OCI-LY1 (cell line): ENCODE data around the gene CHCHD6.

ENCODE experiments used
- H2AFZ ChIP-seq: fragments of 200-600 bp; sonication (generic), shearing (Covaris generic); 2 replicates; pipeline ENCODE4 v1.6.0; 2014; ENCODE audit warnings: antibody characterized with exemption, mild to moderate bottlenecking, low read length
- H3F3A ChIP-seq: fragments of 200-600 bp; sonication (generic), shearing (Covaris generic); 2 replicates; pipeline ENCODE4 v1.6.0; 2014; ENCODE audit warnings: mild to moderate bottlenecking, antibody characterized with exemption, low read length, moderate library complexity; ENCODE audit not compliant: insufficient read depth
- H3K27ac ChIP-seq: fragments of 200-600 bp; sonication (generic); 2 replicates; pipeline ENCODE4 v1.5.1; 2014; ENCODE audit warnings: low read length, mixed run types, mild to moderate bottlenecking, low read depth; ENCODE audit not compliant: poor library complexity, severe bottlenecking
- H3K27me3 ChIP-seq: fragments of 200-600 bp; sonication (generic); 2 replicates; pipeline ENCODE4 v1.6.0; 2014; ENCODE audit warnings: antibody characterized with exemption, mild to moderate bottlenecking, low read length, moderate library complexity; ENCODE audit not compliant: insufficient read depth
- H3K36me3 ChIP-seq: fragments of 200-600 bp; sonication (generic); 2 replicates; pipeline ENCODE4 v1.6.1; 2014; ENCODE audit warnings: mild to moderate bottlenecking, antibody characterized with exemption, low read length, moderate library complexity, mixed read lengths; ENCODE audit not compliant: insufficient read depth
- H3K4me1 ChIP-seq: fragments of 200-600 bp; sonication (generic); 2 replicates; pipeline ENCODE4 v1.5.1; 2014; ENCODE audit warnings: mild to moderate bottlenecking, low read length, moderate library complexity; ENCODE audit not compliant: insufficient read depth, severe bottlenecking
- H3K4me2 ChIP-seq: fragments of 200-600 bp; sonication (generic), shearing (Covaris generic); 2 replicates; pipeline ENCODE4 v1.6.1; 2014; ENCODE audit warnings: low read length
- H3K4me3 ChIP-seq: fragments of 200-600 bp; sonication (generic); 2 replicates; pipeline ENCODE4 v1.5.1; 2014; ENCODE audit warnings: low read length, low read depth, mild to moderate bottlenecking, mixed read lengths; ENCODE audit not compliant: poor library complexity, severe bottlenecking
- H3K79me2 ChIP-seq: fragments of 200-600 bp; shearing (Covaris generic); 2 replicates; pipeline ENCODE4 v1.6.1; 2016; ENCODE audit warnings: mixed run types, low read length, mixed read lengths; ENCODE audit not compliant: insufficient read depth
- H3K9ac ChIP-seq: fragments of 200-600 bp; sonication (generic), shearing (Covaris generic); 2 replicates; pipeline ENCODE4 v1.6.1; 2014; ENCODE audit warnings: mild to moderate bottlenecking, low read length, mixed read lengths
- H3K9me2 ChIP-seq: fragments of 200-600 bp; sonication (generic), shearing (Covaris generic); 2 replicates; pipeline ENCODE4 v1.6.1; 2014; ENCODE audit warnings: low read depth, mild to moderate bottlenecking, low read length, mixed read lengths
- H3K9me3 ChIP-seq: fragments of 200-600 bp; shearing (Covaris generic); 2 replicates; pipeline ENCODE4 v1.6.1; 2014; ENCODE audit warnings: low read length, mixed read lengths
- H4K20me1 ChIP-seq: fragments of 200-600 bp; sonication (generic), shearing (Covaris generic); 2 replicates; pipeline ENCODE4 v1.6.0; 2016; ENCODE audit warnings: mild to moderate bottlenecking, low read length; ENCODE audit not compliant: insufficient read depth
- EZH2 ChIP-seq: fragments of 200-600 bp; sonication (generic), shearing (Covaris generic); IDR thresholded peaks from 2 replicates; pipeline ENCODE4 v1.8.0; 2017; ENCODE audit warnings: borderline replicate concordance, mixed run types, mild to moderate bottlenecking, antibody characterized with exemption, low read length, moderate library complexity, mixed read lengths
- TF ChIP-seq, protein P1 (sequence below): fragments of 200-600 bp; sonication (generic), shearing (Covaris generic); IDR thresholded peaks from 2 replicates; pipeline ENCODE4 v1.5.1; 2017; ENCODE audit warnings: mild to moderate bottlenecking, antibody characterized with exemption, low read length, moderate library complexity, mixed read lengths

The CHCHD6 gene

DNA sequence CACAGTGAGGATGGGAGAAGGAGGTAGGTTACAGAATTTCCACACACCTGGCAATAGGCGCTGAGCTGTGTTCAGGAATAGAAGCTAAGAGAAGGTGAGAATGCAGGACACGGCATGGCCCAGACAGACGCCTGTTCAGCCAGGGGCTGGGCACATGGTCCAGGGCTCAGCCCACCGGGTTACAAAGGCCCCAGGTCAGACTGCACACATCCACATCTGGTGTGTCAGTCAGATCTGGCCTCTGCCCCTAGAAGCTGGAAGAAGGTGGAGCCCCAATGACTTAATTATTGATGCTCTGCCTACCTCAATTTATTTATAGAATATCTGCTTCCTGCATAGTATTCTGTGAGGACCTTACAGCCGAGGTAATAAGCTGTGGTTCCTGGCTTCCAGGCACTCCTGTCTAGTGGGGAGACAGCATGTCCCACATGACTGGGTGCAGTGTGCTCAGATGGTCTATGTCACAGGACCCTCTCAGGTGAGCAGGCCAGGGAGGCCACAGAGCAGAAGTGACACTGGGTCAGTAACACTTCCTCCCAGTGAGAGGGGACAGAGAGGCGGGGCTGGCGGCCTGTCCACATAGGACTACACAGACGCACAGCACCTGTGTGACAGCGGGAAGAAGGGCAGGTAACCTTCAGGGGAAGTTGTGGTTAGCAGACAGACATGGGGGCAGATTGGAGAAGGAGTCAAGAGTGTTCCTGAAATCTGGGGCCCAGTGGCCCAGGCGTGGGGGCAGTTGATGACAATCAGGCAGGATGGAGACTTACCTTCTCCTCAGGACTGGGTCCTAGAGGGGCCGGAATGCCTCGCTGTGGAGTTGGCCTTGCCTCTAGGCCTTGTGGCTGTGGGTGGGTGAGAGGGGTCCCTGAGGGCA lies 240.3 kb downstream of the CHCHD6 start:
- H4K20me1 ChIP-seq, result no peaks in the 10 kb centered on the region
- H3K27ac ChIP-seq, result no peak overlapping the region
- H3K9ac ChIP-seq, result no peak overlapping the region
- no peaks in the 10 kb centered on the region for H3K36me3 ChIP-seq
- H3K4me3 ChIP-seq, result no peak overlapping the region
- no peaks in the 10 kb centered on the region for H3K9me3 ChIP-seq
- H3K27me3 ChIP-seq, result no peaks in the 10 kb centered on the region
- no peak overlapping the region for H3K4me2 ChIP-seq
- H3F3A ChIP-seq, result no peaks in the 10 kb centered on the region
- H2AFZ ChIP-seq, result no peak overlapping the region
- H3K4me1 ChIP-seq, result no peaks in the 10 kb centered on the region
- TF ChIP-seq, protein P1, sequence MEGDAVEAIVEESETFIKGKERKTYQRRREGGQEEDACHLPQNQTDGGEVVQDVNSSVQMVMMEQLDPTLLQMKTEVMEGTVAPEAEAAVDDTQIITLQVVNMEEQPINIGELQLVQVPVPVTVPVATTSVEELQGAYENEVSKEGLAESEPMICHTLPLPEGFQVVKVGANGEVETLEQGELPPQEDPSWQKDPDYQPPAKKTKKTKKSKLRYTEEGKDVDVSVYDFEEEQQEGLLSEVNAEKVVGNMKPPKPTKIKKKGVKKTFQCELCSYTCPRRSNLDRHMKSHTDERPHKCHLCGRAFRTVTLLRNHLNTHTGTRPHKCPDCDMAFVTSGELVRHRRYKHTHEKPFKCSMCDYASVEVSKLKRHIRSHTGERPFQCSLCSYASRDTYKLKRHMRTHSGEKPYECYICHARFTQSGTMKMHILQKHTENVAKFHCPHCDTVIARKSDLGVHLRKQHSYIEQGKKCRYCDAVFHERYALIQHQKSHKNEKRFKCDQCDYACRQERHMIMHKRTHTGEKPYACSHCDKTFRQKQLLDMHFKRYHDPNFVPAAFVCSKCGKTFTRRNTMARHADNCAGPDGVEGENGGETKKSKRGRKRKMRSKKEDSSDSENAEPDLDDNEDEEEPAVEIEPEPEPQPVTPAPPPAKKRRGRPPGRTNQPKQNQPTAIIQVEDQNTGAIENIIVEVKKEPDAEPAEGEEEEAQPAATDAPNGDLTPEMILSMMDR, result no peak
- TF ChIP-seq EZH2, result no peak
- H3K79me2 ChIP-seq, result no peaks in the 10 kb centered on the region
- H3K9me2 ChIP-seq, result no peaks in the 10 kb centered on the region

DNA sequence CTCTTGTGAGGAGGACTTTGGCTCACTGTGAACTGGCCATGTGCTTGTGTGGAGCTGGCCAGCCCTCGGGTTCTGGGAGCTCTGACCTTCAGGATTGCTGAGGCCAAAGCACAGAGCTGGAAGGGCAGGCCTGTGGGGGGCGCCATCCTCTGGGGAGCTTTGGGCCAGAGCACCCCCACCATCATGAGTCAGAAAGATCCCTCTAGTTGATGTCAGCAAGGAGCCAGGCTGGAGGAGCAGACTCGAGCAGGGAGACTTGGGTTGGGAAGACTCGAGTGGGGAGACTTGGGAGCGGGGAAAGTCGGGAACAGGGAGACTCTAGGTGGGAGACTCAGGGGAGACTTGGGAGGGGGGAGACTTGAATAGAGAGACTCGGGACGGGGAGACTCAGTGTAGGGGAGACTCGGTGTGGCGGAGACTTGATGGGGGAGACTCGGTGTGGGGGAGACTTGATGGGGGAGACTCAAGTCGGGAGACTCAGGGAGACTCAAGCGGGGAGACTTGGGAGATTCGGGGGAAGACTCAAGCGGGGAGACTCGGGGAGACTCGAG lies 241.2 kb downstream of the CHCHD6 start:
- H4K20me1 ChIP-seq, result no peaks in the 10 kb centered on the region
- H3K27me3 ChIP-seq, result no peaks in the 10 kb centered on the region
- no peak overlapping the region for H3K4me2 ChIP-seq
- no peaks in the 10 kb centered on the region for H3K9me2 ChIP-seq
- no peaks in the 10 kb centered on the region for H3K36me3 ChIP-seq
- H3K9me3 ChIP-seq, result no peaks in the 10 kb centered on the region
- H2AFZ ChIP-seq, result no peak overlapping the region
- no peaks in the 10 kb centered on the region for H3K79me2 ChIP-seq
- H3F3A ChIP-seq, result no peaks in the 10 kb centered on the region
- no peaks in the 10 kb centered on the region for H3K4me1 ChIP-seq
- TF ChIP-seq, protein P1, result no peak
- no peak for TF ChIP-seq EZH2
- no peak overlapping the region for H3K4me3 ChIP-seq
- no peak overlapping the region for H3K9ac ChIP-seq
- no peak overlapping the region for H3K27ac ChIP-seq

DNA sequence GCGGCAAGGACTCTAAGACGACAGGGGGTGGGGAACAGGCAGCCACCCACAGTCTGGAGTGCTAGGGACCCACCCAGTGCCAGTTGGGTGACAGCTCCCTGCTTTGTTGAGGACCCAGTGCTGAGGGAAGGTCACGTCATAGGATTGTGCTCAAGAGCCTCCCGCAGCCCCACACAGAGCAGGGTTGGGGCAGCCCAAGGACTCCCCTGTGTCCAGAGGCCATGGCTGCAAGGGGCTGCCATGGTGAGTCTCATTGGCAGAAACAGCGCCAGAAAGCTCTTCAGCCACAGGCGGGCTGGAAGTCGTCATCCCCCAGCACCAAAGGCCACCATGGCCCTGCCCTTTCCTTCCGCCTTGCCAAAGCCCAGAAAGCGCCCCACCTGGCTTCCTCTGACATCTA lies 241.9 kb downstream of the CHCHD6 start:
- no peak overlapping the region for H3K4me2 ChIP-seq
- no peaks in the 10 kb centered on the region for H3K9me2 ChIP-seq
- no peaks in the 10 kb centered on the region for H3K36me3 ChIP-seq
- no peak overlapping the region for H2AFZ ChIP-seq
- no peak for TF ChIP-seq EZH2
- TF ChIP-seq, protein P1, result no peak
- no peaks in the 10 kb centered on the region for H3K79me2 ChIP-seq
- no peaks in the 10 kb centered on the region for H3F3A ChIP-seq
- H3K27me3 ChIP-seq, result no peaks in the 10 kb centered on the region
- H3K9ac ChIP-seq, result no peak overlapping the region
- no peaks in the 10 kb centered on the region for H3K9me3 ChIP-seq
- no peaks in the 10 kb centered on the region for H4K20me1 ChIP-seq
- H3K4me3 ChIP-seq, result no peak overlapping the region
- H3K27ac ChIP-seq, result no peak overlapping the region
- no peaks in the 10 kb centered on the region for H3K4me1 ChIP-seq
